ENCODE measurements around the gene TBC1D4.

Gene TBC1D4

DNA sequence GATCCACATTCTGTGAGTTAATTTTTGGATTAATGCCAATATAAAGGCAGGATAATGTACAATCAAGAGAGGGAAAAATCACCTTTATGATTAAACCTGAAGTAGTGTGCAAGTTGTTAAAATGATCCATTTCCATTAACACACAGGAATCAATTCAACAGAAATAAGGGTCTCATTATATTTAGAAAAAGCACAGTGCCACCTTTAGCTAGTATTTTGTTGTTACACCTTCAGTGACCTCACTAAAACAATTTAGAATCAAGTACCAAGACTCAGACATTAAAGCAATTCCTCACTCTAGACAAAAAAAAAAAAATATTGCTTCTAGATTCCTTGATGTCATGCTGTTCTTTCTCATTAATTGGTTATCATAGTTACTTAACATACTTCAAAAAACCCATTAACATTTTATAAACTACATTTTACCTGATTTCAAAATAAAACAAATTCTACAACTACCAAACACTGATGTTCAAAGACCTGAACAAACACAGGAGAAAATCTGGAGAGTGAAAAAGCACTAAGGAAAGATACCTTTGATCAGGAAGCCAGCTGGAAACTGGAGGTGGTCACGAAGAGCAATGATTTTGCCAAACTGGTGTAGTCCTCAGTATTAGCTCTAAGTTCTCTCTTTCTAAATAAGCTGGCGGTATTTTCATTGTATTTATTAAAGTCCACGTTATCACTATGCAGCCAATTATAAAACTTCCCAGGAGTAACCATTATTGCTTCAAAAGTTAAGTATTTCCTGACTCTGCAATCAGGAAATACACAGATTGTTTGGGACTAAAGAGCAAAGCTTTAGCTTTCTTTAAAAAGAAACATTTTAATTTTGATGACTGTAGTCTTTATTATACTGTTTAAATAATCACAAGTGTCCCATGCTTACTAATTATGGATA lies 115.3 kb downstream of the TBC1D4 start:
- TF ChIP-seq CTCF (IDR thresholded peaks at IDR 0.05; ENCODE audit: low read depth, low read length) = no peak
- no peak for DNase-seq (ENCODE audit: extremely low read depth, low read depth)

GRCh38 chr13:75365724-75366173 lies 116.2 kb downstream of the TBC1D4 start:
- TF ChIP-seq CTCF (IDR thresholded peaks at IDR 0.05; ENCODE audit: low read depth, low read length) = no peak
- DNase-seq (ENCODE audit: extremely low read depth, low read depth) = no peak

DNA sequence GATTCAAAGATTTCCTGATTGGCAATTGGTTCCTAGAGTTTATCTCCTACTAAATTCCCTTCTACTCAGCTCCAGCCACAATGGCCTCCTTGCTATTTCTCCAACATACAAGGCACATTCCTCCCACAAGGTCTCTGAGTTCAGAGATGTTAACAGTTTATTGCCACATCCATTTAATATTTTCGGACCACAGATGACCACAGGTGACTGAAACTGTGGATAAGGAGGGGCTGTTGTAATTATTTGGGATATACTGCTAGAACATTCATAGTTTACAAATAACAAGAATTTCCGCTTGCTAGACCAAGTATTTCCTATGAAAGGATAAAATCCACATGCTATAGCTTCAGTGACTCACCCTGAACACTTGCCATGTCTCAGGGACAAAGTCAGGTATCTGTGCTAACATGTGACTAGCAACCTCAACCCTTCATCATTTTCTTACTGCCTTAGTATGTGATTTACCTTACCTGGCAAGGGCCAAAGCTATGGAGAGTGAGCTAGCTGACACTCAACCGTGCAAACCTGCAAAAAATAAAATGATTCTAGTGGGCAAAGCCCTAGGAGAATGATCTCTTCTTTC lies 117.7 kb downstream of the TBC1D4 start:
- DNase-seq (ENCODE audit: extremely low read depth, low read depth) = no peak
- no peak for TF ChIP-seq CTCF (IDR thresholded peaks at IDR 0.05; ENCODE audit: low read depth, low read length)

DNA sequence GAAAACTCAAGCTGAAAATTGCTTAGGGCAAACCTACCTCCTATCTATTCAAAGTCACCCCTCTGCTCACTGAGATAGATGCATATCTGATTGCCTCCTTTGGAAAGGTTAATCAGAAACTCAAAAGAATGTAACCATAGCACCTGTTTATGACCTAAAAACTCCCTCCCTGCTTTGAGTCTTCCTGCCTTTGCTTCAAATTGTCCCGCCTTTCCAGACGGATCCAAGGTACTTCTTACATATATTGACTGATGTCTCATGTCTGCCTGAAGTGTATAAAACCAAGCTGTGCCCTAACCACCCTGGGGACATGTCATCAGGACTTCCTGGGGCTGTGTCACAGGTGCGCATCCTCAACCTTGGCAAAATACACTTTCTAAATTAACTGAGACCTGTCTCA lies 118.6 kb downstream of the TBC1D4 start:
- DNase-seq (ENCODE audit: extremely low read depth, low read depth) = no peak
- TF ChIP-seq CTCF (IDR thresholded peaks at IDR 0.05; ENCODE audit: low read depth, low read length) = no peak

DNA sequence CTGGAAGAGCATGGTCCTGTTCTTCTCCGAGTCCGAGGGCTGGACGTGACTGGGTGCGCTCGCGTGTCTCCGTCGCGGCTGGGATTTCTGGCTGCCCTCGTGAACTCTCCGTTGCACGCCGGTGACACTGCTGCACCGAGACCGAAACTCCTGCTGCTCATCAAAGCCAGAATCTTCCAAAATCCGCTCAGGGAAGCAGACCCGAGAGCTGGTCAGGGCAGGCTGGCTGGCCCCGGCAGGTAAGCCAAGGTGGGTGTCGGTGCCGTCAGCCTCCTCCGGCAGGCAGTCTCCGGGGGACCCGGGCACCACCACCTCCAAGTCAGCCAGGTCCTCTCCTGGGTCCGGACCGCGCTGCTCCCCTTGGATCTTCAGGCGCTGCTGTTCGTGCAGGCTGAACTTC lies 119.9 kb downstream of the TBC1D4 start:
- DNase-seq (ENCODE audit: extremely low read depth, low read depth) = no peak

GRCh38 chr13:75360170-75360569 lies 121.8 kb downstream of the TBC1D4 start:
- DNase-seq (ENCODE audit: extremely low read depth, low read depth) = no peak

More for the DNA sequence above, 119.9 kb downstream of the TBC1D4 start:
- TF ChIP-seq CTCF (IDR thresholded peaks at IDR 0.05; ENCODE audit: low read depth, low read length) = no peak

More at GRCh38 chr13:75360170-75360569, 121.8 kb downstream of the TBC1D4 start:
- no peak for TF ChIP-seq CTCF (IDR thresholded peaks at IDR 0.05; ENCODE audit: low read depth, low read length)

All from AG09319 (cell line).